PFSK-1 (cell line): Measurements from ENCODE around the gene CENPB.

ENCODE experiments used
- POLR2AphosphoS5 ChIP-seq: IDR thresholded peaks from 2 replicates; pipeline ENCODE4 v1.6.1; 2012; ENCODE audit warnings: low read depth, mild to moderate bottlenecking, control low read depth, low read length, moderate library complexity
- TAF1 ChIP-seq: IDR thresholded peaks from 2 replicates; pipeline ENCODE4 v1.6.1; 2012; ENCODE audit warnings: low read length, control low read depth, borderline replicate concordance; ENCODE audit not compliant: insufficient read depth

DNA sequence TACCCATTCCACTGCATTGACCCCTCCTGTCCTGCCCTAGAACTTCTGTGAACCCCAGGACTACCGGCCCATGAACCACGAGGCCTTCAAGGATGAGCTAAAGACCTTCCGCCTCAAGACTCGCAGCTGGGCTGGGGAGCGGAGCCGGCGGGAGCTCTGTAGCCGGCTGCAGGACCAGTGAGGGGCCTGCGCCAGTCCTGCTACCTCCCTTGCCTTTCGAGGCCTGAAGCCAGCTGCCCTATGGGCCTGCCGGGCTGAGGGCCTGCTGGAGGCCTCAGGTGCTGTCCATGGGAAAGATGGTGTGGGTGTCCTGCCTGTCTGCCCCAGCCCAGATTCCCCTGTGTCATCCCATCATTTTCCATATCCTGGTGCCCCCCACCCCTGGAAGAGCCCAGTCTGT lies 18.2 kb upstream of the CENPB start:
- no peak for TF ChIP-seq POLR2AphosphoS5
- TF ChIP-seq TAF1, result no peak
